ENCODE data around the gene ELMO2.

Gene ELMO2

DNA sequence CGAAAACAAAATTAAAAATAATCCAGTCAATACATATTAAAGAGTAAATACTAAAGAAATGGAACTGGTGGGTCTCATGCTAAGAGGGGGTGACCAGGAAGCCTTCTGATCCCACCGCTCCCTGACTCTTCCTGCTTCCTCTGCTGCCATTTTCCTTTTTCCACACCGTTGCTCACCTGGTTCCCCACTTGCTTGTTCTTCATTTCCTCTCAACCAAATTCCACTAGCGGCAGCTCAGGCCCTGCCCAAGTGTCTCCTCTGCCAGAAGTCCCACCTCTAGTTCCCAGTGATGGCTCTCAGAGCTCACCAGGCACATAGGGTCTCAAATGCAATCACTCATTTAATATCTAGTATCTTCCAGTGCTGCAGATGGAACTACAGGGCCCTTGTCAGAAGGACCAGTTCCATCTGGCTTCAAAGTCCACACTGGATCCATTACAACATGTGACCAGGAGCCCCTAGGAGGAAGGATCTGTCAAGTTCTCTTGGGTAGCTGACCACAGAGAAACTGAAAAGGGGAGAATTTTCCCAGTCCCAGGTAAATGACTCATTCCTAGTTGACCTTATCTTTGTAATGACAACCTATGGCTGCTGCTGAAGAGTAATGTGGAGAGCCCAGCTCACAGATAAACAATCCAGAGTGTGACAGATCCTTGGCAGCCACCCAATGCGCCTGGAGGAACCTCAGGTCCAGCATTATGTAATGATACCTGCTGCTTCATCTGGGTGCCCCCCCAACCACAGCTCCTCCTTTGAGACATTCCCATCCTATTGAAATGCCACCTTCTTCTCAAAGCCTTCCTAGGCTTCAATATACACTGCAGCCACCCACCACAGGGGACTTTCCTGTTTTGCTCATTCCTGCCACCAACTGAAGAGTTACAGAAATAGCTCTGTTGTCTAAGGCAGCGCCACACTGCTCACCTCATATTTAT, 38.2 kb downstream of the ELMO2 start (continued):
- TF ChIP-seq ZNF664 (tag by site-specific recombination; IDR thresholded peaks at IDR 0.05) (no peak), KLF9 (tag by site-specific recombination; IDR thresholded peaks at IDR 0.05; ENCODE audit: low read depth) (no peak), SETDB1 (IDR thresholded peaks at IDR 0.05; ENCODE audit: insufficient read length, low read length) (no peak), REPIN1 (tag by site-specific recombination; IDR thresholded peaks at IDR 0.05; ENCODE audit: low read depth) (no peak), RBAK (tag by site-specific recombination; IDR thresholded peaks at IDR 0.05) (no peak), ZNF747 (tag by site-specific recombination; IDR thresholded peaks at IDR 0.05) (no peak), ZNF843 (tag by site-specific recombination; IDR thresholded peaks at IDR 0.05) (no peak), KLF10 (tag by site-specific recombination; IDR thresholded peaks at IDR 0.05) (peak; percentile 21; the same call in 1 of the 2 replicates), ZNF132 (tag by site-specific recombination; IDR thresholded peaks at IDR 0.05; ENCODE audit: borderline replicate concordance) (no peak), SCRT2 (tag by site-specific recombination; IDR thresholded peaks at IDR 0.05) (peak; percentile 87), ZNF549 (tag by site-specific recombination; IDR thresholded peaks at IDR 0.05) (no peak), ZNF837 (tag by site-specific recombination; IDR thresholded peaks at IDR 0.05) (no peak), GLIS2 (tag by site-specific recombination; IDR thresholded peaks at IDR 0.05) (no peak), BCL6B (tag by site-specific recombination; IDR thresholded peaks at IDR 0.05) (no peak), ZNF580 (tag by site-specific recombination; IDR thresholded peaks at IDR 0.05) (no peak), ZNF10 (tag by site-specific recombination; IDR thresholded peaks at IDR 0.05) (no peak), ZNF292 (tag by site-specific recombination; IDR thresholded peaks at IDR 0.05; ENCODE audit: borderline replicate concordance, low read depth) (no peak), KLF7 (tag by site-specific recombination; IDR thresholded peaks at IDR 0.05; ENCODE audit: borderline replicate concordance) (no peak), ZNF133 (tag by site-specific recombination; IDR thresholded peaks at IDR 0.05) (no peak), ZIC2 (tag by site-specific recombination; IDR thresholded peaks at IDR 0.05) (peak; percentile 36; the same call in 1 of the 2 replicates), TSHZ1 (tag by site-specific recombination; IDR thresholded peaks at IDR 0.05; ENCODE audit: borderline replicate concordance) (peak; percentile 64; the same call in 1 of the 2 replicates), ZNF19 (tag by site-specific recombination; IDR thresholded peaks at IDR 0.05; ENCODE audit: low read depth) (no peak), SCRT1 (tag by site-specific recombination; IDR thresholded peaks at IDR 0.05; ENCODE audit: borderline replicate concordance) (0 out of 2 replicates have a peak, but pooled peaks have one; percentile 47), ZNF830 (tag by site-specific recombination; IDR thresholded peaks at IDR 0.05; ENCODE audit: low read depth) (no peak), ZNF341 (tag by site-specific recombination; IDR thresholded peaks at IDR 0.05; ENCODE audit: low read depth) (no peak), ZBTB17 (tag by site-specific recombination; IDR thresholded peaks at IDR 0.05) (no peak), ZNF2 (tag by site-specific recombination; IDR thresholded peaks at IDR 0.05) (no peak), ZNF169 (tag by site-specific recombination; IDR thresholded peaks at IDR 0.05) (no peak), ZBTB7A (tag by site-specific recombination; IDR thresholded peaks at IDR 0.05; ENCODE audit: low read depth) (no peak), ZNF629 (tag by site-specific recombination; IDR thresholded peaks at IDR 0.05) (peak; percentile 44), ZSCAN23 (tag by site-specific recombination; IDR thresholded peaks at IDR 0.05) (peak; percentile 82), ZNF639 (tag by site-specific recombination; IDR thresholded peaks at IDR 0.05) (no peak), PBX3 (CRISPR knock-in tag; IDR thresholded peaks at IDR 0.05) (no peak), ZNF121 (tag by site-specific recombination; IDR thresholded peaks at IDR 0.05) (no peak)

Data from HEK293 (cell line).